GM23338 (cell line): ENCODE results near the gene ANKFN1. TPM values are rescaled to one million over a fixed set of nuclear protein-coding genes. Genes with fewer than 3 reads are reported as not detected.
A peak's percentile ranks its signal among the peaks of the same experiment; 100 is the strongest.

Experiments
- ATAC-seq: fragments of 200-7000 bp; cut with Tn5 transposase; 3 replicates; pipeline ENCODE4 v1.9.1; 2020
- DNase-seq: peaks from one replicate; pipeline ENCODE4 v3.0.0-alpha.2; 2015; ENCODE audit warnings: low spot score
- H2AFZ ChIP-seq: fragments of 200-600 bp; sonication (generic); 2 replicates; pipeline ENCODE4 v1.8.0; 2016; ENCODE audit warnings: antibody characterized with exemption, mild to moderate bottlenecking, moderate library complexity
- H3F3A ChIP-seq: fragments of 200-600 bp; sonication (generic); replicated peaks from 2 replicates; pipeline ENCODE4 v1.8.0; 2017; ENCODE audit warnings: antibody characterized with exemption, mixed run types, low read depth
- H3K27ac ChIP-seq: fragments of 200-600 bp; sonication (generic); 2 replicates; pipeline ENCODE4 v1.6.1; 2016; ENCODE audit warnings: low read depth
- H3K27me3 ChIP-seq: fragments of 200-600 bp; sonication (generic); 2 replicates; pipeline ENCODE4 v1.8.0; 2016; ENCODE audit warnings: mild to moderate bottlenecking, mixed run types, moderate library complexity; ENCODE audit not compliant: insufficient read depth
- H3K36me3 ChIP-seq: fragments of 200-600 bp; sonication (generic); 2 replicates; pipeline ENCODE4 v1.8.0; 2016; ENCODE audit warnings: mild to moderate bottlenecking; ENCODE audit not compliant: insufficient read depth
- H3K4me1 ChIP-seq: fragments of 200-600 bp; sonication (generic); 2 replicates; pipeline ENCODE4 v1.8.0; 2016; ENCODE audit warnings: mild to moderate bottlenecking, moderate library complexity; ENCODE audit not compliant: insufficient read depth
- H3K4me2 ChIP-seq: fragments of 200-600 bp; sonication (generic); 2 replicates; pipeline ENCODE4 v1.7.1; 2017; ENCODE audit warnings: mixed run types
- H3K4me3 ChIP-seq: fragments of 200-600 bp; sonication (generic); 2 replicates; pipeline ENCODE4 v1.6.1; 2016; ENCODE audit warnings: mixed run types
- H3K79me2 ChIP-seq: fragments of 200-600 bp; sonication (generic); replicated peaks from 2 replicates; pipeline ENCODE4 v1.8.0; 2017; ENCODE audit warnings: mild to moderate bottlenecking; ENCODE audit not compliant: insufficient read depth
- H3K9me2 ChIP-seq: fragments of 200-600 bp; sonication (generic); 2 replicates; pipeline ENCODE4 v1.8.0; 2017; ENCODE audit not compliant: insufficient read depth
- H4K20me1 ChIP-seq: fragments of 200-600 bp; sonication (generic); replicated peaks from 2 replicates; pipeline ENCODE4 v1.8.0; 2017; ENCODE audit warnings: mild to moderate bottlenecking; ENCODE audit not compliant: insufficient read depth
- H3K27ac Mint-ChIP-seq: 2 replicates; pipeline ENCODE4 v1.8.0; 2020; ENCODE audit warnings: inconsistent platforms, mild to moderate bottlenecking, moderate library complexity, mixed read lengths
- H3K27me3 Mint-ChIP-seq: 3 replicates; pipeline ENCODE4 v1.8.0; 2022; ENCODE audit warnings: low read depth, mild to moderate bottlenecking, moderate library complexity, mixed read lengths, inconsistent platforms; ENCODE audit not compliant: insufficient read depth, poor library complexity
- H3K36me3 Mint-ChIP-seq: 3 replicates; pipeline ENCODE4 v1.8.0; 2021; ENCODE audit warnings: low read depth, mild to moderate bottlenecking, inconsistent platforms, moderate library complexity, mixed read lengths
- H3K4me1 Mint-ChIP-seq: 3 replicates; pipeline ENCODE4 v1.8.0; 2020; ENCODE audit warnings: mild to moderate bottlenecking, inconsistent platforms, mixed read lengths
- H3K4me3 Mint-ChIP-seq: 3 replicates; pipeline ENCODE4 v1.8.0; 2021; ENCODE audit warnings: moderate library complexity, mild to moderate bottlenecking, inconsistent platforms, mixed read lengths
- H3K9me3 Mint-ChIP-seq: 3 replicates; pipeline ENCODE4 v1.8.0; 2020; ENCODE audit warnings: moderate library complexity, mild to moderate bottlenecking, inconsistent platforms, mixed read lengths
- CREB1 ChIP-seq: fragments of 250-450 bp; sonication (Bioruptor Pico); IDR thresholded peaks from 2 replicates; pipeline ENCODE4 v1.5.0; 2020; ENCODE audit warnings: low read depth, mild to moderate bottlenecking, moderate library complexity
- CTCF ChIP-seq, 2 experiments: fragments of 200-600 bp in 1 of 2; sonication (generic) in 1 of 2; conservative IDR thresholded peaks; 2 replicates each; pipeline versions ENCODE4 v1.5.1 to v1.6.1; 2016 to 2017; ENCODE audit warnings: antibody characterized with exemption in 2 of 2, low read depth in 2 of 2, mild to moderate bottlenecking in 2 of 2, moderate library complexity in 1 of 2
- ETS1 ChIP-seq: IDR thresholded peaks from 2 replicates; pipeline ENCODE4 v1.6.1; 2016; ENCODE audit warnings: antibody characterized with exemption
- EZH2 ChIP-seq: fragments of 200-600 bp; sonication (generic); IDR thresholded peaks from one replicate; pipeline ENCODE4 v1.8.0; 2017; ENCODE audit warnings: antibody characterized with exemption, mild to moderate bottlenecking, low read depth; ENCODE audit not compliant: unreplicated experiment
- EZH2phosphoT487 ChIP-seq: fragments of 200-600 bp; sonication (generic); IDR thresholded peaks from one replicate; pipeline ENCODE4 v1.8.1; 2018; ENCODE audit warnings: antibody characterized with exemption; ENCODE audit not compliant: unreplicated experiment
- JUNB ChIP-seq: IDR thresholded peaks from one replicate; pipeline ENCODE4 v1.6.1; 2016; ENCODE audit warnings: antibody characterized with exemption; ENCODE audit not compliant: unreplicated experiment
- NANOG ChIP-seq: IDR thresholded peaks from 2 replicates; pipeline ENCODE4 v1.6.1; 2016; ENCODE audit warnings: antibody characterized with exemption, borderline replicate concordance
- POLR2AphosphoS5 ChIP-seq: IDR thresholded peaks from 2 replicates; pipeline ENCODE4 v1.6.1; 2016; ENCODE audit warnings: antibody characterized with exemption, low read depth
- REST ChIP-seq: IDR thresholded peaks from one replicate; pipeline ENCODE4 v1.6.1; 2018; ENCODE audit warnings: antibody characterized with exemption; ENCODE audit not compliant: unreplicated experiment
- ZNF462 ChIP-seq: fragments of 250-450 bp; sonication (Bioruptor Pico); IDR thresholded peaks from 2 replicates; pipeline ENCODE4 v1.5.0; 2020; ENCODE audit warnings: mild to moderate bottlenecking, moderate library complexity
- polyA plus RNA-seq: library from polyadenylated mRNA; unstranded; fragments of >200 nt; fragmentation: Nextera tagmentation; extraction: Ambion mirVana; gene quantifications from 2 replicates; pipeline ENCODE4 v1.2.1, GENCODE V29; 2016
- total RNA-seq: library from RNA; depleted of rRNA; stranded (reverse); fragments of >200 nt; shearing (Covaris generic); gene quantifications from 2 replicates; pipeline ENCODE4 v1.2.3, GENCODE V29; 2014

Gene ANKFN1
- total and polyA plus RNA-seq, 2 experiments from 2014 or later, result not detected

GRCh38 chr17:56292578-56292977 lies 139.3 kb downstream of the ANKFN1 start:
- DNase-seq (no peak), ATAC-seq (no peak)
- no peaks in the 10 kb centered on the region for H3K36me3 Mint-ChIP-seq
- Histone ChIP-seq H3F3A (no peaks in the 10 kb centered on the region), H3K79me2 (no peaks in the 10 kb centered on the region), H3K4me3 (no peak overlapping the region), H2AFZ (no peak overlapping the region), H3K27me3 (no peaks in the 10 kb centered on the region), H3K9me2 (no peaks in the 10 kb centered on the region), H4K20me1 (no peaks in the 10 kb centered on the region), H3K36me3 (no peaks in the 10 kb centered on the region), H3K27ac (no peak overlapping the region), H3K4me2 (no peak overlapping the region), H3K4me1 (no peaks in the 10 kb centered on the region)
- H3K4me1 Mint-ChIP-seq, result no peaks in the 10 kb centered on the region
- H3K4me3 Mint-ChIP-seq, result no peak overlapping the region
- TF ChIP-seq EZH2 (no peak), ETS1 (no peak), POLR2AphosphoS5 (no peak), NANOG (no peak), EZH2phosphoT487 (no peak)
- H3K27ac Mint-ChIP-seq, result no peak overlapping the region
- no peaks in the 10 kb centered on the region for H3K9me3 Mint-ChIP-seq
- peaks cover 2% of the 10 kb centered on the region for H3K27me3 Mint-ChIP-seq

GRCh38 chr17:56297184-56297583 lies 143.9 kb downstream of the ANKFN1 start:
- Histone ChIP-seq H4K20me1 (no peaks in the 10 kb centered on the region), H3K27me3 (no peaks in the 10 kb centered on the region), H3K4me3 (no peak overlapping the region), H3K79me2 (no peaks in the 10 kb centered on the region), H3F3A (no peaks in the 10 kb centered on the region), H3K27ac (no peak overlapping the region), H3K4me1 (no peaks in the 10 kb centered on the region), H2AFZ (peak overlapping the region; percentile 87), H3K9me2 (peaks cover 2% of the 10 kb centered on the region; the same call in 1 of the 2 replicates), H3K36me3 (no peaks in the 10 kb centered on the region), H3K4me2 (no peak overlapping the region)
- no peak overlapping the region for H3K4me3 Mint-ChIP-seq
- ATAC-seq (no peak; the same call in 2 of the 3 replicates), DNase-seq (no peak)
- H3K36me3 Mint-ChIP-seq, result no peaks in the 10 kb centered on the region
- H3K27me3 Mint-ChIP-seq, result peaks cover 4% of the 10 kb centered on the region
- no peak overlapping the region for H3K27ac Mint-ChIP-seq
- no peaks in the 10 kb centered on the region for H3K9me3 Mint-ChIP-seq
- H3K4me1 Mint-ChIP-seq, result no peaks in the 10 kb centered on the region
- TF ChIP-seq EZH2phosphoT487, result no peak
- no peak for TF ChIP-seq REST
- TF ChIP-seq ZNF462 (CRISPR knock-in tag), result no peak
- no peak for TF ChIP-seq CREB1
- TF ChIP-seq CTCF (conservative IDR thresholded peaks at IDR 0.05; ENCODE audit: low read depth in 2 of 2), result no peak
- TF ChIP-seq JUNB, result no peak
- TF ChIP-seq POLR2AphosphoS5, result no peak
